Ishikawa (cell line): ENCODE measurements around the gene OGFR.

Experiments
- EP300 ChIP-seq: IDR thresholded peaks from 2 replicates; pipeline ENCODE4 v1.6.1; 2012; ENCODE audit warnings: borderline replicate concordance
- FOXM1 ChIP-seq: IDR thresholded peaks from 2 replicates; pipeline ENCODE4 v1.6.1; 2012; ENCODE audit warnings: low read depth, borderline replicate concordance
- MAX ChIP-seq: IDR thresholded peaks from 2 replicates; pipeline ENCODE4 v1.6.1; 2012
- TAF1 ChIP-seq: IDR thresholded peaks from 2 replicates; pipeline ENCODE4 v1.6.1; 2012; ENCODE audit warnings: low read depth, mild to moderate bottlenecking
- YY1 ChIP-seq: IDR thresholded peaks from 2 replicates; pipeline ENCODE4 v1.6.1; 2012; ENCODE audit warnings: low read depth
- ZBTB7A ChIP-seq: IDR thresholded peaks from 2 replicates; pipeline ENCODE4 v1.6.1; 2012; ENCODE audit warnings: low read depth
- TF ChIP-seq, protein P1 (sequence below): IDR thresholded peaks from 2 replicates; pipeline ENCODE4 v1.6.1; 2012; ENCODE audit warnings: low read depth, mild to moderate bottlenecking

- TF ChIP-seq MAX (no peak), TAF1 (no peak), ZBTB7A (no peak), YY1 (no peak), EP300 (no peak), FOXM1 (no peak)
- TF ChIP-seq, protein P1, sequence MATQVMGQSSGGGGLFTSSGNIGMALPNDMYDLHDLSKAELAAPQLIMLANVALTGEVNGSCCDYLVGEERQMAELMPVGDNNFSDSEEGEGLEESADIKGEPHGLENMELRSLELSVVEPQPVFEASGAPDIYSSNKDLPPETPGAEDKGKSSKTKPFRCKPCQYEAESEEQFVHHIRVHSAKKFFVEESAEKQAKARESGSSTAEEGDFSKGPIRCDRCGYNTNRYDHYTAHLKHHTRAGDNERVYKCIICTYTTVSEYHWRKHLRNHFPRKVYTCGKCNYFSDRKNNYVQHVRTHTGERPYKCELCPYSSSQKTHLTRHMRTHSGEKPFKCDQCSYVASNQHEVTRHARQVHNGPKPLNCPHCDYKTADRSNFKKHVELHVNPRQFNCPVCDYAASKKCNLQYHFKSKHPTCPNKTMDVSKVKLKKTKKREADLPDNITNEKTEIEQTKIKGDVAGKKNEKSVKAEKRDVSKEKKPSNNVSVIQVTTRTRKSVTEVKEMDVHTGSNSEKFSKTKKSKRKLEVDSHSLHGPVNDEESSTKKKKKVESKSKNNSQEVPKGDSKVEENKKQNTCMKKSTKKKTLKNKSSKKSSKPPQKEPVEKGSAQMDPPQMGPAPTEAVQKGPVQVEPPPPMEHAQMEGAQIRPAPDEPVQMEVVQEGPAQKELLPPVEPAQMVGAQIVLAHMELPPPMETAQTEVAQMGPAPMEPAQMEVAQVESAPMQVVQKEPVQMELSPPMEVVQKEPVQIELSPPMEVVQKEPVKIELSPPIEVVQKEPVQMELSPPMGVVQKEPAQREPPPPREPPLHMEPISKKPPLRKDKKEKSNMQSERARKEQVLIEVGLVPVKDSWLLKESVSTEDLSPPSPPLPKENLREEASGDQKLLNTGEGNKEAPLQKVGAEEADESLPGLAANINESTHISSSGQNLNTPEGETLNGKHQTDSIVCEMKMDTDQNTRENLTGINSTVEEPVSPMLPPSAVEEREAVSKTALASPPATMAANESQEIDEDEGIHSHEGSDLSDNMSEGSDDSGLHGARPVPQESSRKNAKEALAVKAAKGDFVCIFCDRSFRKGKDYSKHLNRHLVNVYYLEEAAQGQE = no peak
Observed at GRCh38 chr20:62829231-62830230, 24.9 kb downstream of the OGFR start.
